Muscle layer of colon (tissue), 2 donors: ENCODE results near the gene IGFBP6.
A peak's percentile ranks its signal among the peaks of the same experiment; 100 is the strongest.

Experiments
- H3K27ac ChIP-seq: one replicate; pipeline ENCODE4 v1.7.0; 2013; ENCODE audit warnings: low read depth, mild to moderate bottlenecking, low read length, moderate library complexity
- H3K27me3 ChIP-seq, 2 donors: one replicate each; pipeline ENCODE4 v1.7.0; 2013; ENCODE audit warnings: low read length in 2 of 2, mild to moderate bottlenecking in 2 of 2; ENCODE audit not compliant: insufficient read depth in 2 of 2, control insufficient read depth in 1 of 2
- H3K36me3 ChIP-seq: one replicate; pipeline ENCODE4 v1.7.0; 2013; ENCODE audit warnings: mild to moderate bottlenecking, low read length; ENCODE audit not compliant: insufficient read depth
- H3K4me1 ChIP-seq: one replicate; pipeline ENCODE4 v1.7.0; 2013; ENCODE audit warnings: mild to moderate bottlenecking, low read length; ENCODE audit not compliant: insufficient read depth
- H3K4me3 ChIP-seq, 2 donors: one replicate each; pipeline ENCODE4 v1.7.0; 2013; ENCODE audit warnings: low read length in 2 of 2, low read depth in 1 of 2, mild to moderate bottlenecking in 1 of 2, moderate library complexity in 1 of 2
- H3K9ac ChIP-seq: one replicate; pipeline ENCODE4 v1.7.0; 2013; ENCODE audit warnings: low read length
- H3K9me3 ChIP-seq: one replicate; pipeline ENCODE4 v1.7.0; 2013; ENCODE audit warnings: mild to moderate bottlenecking, low read length
- donor health status: abdominal sarcoma.
- donor health status: Adenocarcinoma of cecum.

Gene IGFBP6

DNA sequence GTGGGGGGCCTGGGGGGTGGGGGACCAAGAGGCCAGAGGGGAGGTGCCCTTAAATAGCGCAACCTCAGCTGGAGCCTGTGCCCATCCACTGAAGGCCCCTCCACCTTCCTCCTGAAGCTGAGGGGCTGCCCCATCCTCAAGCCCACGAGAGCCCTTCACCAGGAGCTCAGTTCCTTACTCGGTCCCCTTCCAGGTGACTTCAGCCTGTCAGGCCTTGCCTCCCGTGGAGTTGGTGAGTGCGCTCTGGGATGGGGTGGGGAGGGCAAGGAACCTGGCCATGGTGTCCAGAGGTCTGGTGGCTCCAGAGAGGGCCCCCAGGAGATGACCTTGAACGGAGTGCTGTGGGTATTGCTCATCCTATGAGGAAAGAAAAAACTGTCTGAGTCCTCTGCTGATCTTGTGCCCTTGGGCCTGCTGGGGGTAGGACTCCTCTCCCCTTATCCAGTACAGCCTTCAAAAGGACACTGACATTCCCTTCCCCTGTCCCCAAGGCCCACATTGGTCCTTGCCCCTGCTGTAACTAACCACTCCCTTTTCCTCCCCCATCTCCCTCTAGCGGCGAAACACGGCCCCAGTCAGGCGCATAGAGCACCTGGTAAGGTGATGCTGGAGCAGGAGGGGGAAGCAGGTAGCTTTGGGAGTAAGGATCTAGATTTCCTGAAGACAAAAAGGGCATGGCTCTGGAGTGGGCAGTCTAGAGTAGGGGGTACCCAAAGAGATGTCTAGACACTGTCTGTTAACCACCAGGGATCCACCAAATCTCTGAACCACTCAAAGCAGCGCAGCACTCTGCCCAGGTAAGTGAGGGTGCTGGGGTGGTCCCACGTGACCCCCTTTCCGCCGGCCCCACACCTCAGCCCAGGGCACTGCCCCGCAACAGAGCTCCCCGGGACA, 44.0 kb upstream of the IGFBP6 start:
- Histone ChIP-seq H3K27me3 (no peaks in the 10 kb centered on the region), H3K4me3 (peak overlapping the region; percentile 55 to 70), H3K4me1 (peaks cover 60% of the 10 kb centered on the region), H3K36me3 (peaks cover 16% of the 10 kb centered on the region), H3K9ac (peak overlapping the region; percentile 38), H3K9me3 (no peaks in the 10 kb centered on the region), H3K27ac (peak overlapping the region; percentile 88)

DNA sequence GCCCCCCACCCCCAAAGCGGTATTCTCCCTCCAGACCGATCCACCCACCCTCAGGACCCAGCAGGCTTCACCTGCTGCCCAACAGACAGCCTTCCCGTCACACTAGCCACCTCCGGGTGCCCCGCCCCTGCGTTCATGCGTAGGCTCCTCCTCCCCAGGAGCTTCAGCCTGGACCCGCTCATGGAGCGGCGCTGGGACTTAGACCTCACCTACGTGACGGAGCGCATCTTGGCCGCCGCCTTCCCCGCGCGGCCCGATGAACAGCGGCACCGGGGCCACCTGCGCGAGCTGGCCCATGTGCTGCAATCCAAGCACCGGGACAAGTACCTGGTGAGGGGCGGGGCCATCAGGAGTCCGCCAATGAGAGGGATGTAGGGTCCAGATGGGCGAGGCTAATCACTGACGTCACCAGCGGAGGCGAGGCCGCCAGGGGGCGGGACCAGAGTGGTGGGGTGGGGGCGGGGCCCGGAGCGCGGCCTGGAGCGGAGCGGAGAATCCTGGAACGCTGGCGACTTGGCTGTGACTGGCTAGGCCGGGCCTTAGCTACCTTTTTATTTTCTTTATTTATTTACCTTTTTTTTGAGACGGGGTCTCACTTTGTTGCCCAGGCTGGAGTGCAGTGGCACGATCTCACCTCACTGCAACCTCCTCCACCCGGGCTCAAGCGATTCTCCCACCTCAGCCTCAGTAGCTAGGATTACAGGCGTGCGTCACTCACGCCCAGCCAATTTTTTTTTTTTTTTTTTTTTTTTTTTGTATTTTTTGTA, 43.2 kb upstream of the IGFBP6 start:
- H3K4me1 ChIP-seq, result peaks cover 52% of the 10 kb centered on the region
- H3K4me3 ChIP-seq, result peak overlapping the region; percentile 55 to 70
- H3K27me3 ChIP-seq, result no peaks in the 10 kb centered on the region
- no peaks in the 10 kb centered on the region for H3K9me3 ChIP-seq
- peak overlapping the region; percentile 88 for H3K27ac ChIP-seq
- peak overlapping the region; percentile 38 for H3K9ac ChIP-seq
- H3K36me3 ChIP-seq, result peaks cover 16% of the 10 kb centered on the region

DNA sequence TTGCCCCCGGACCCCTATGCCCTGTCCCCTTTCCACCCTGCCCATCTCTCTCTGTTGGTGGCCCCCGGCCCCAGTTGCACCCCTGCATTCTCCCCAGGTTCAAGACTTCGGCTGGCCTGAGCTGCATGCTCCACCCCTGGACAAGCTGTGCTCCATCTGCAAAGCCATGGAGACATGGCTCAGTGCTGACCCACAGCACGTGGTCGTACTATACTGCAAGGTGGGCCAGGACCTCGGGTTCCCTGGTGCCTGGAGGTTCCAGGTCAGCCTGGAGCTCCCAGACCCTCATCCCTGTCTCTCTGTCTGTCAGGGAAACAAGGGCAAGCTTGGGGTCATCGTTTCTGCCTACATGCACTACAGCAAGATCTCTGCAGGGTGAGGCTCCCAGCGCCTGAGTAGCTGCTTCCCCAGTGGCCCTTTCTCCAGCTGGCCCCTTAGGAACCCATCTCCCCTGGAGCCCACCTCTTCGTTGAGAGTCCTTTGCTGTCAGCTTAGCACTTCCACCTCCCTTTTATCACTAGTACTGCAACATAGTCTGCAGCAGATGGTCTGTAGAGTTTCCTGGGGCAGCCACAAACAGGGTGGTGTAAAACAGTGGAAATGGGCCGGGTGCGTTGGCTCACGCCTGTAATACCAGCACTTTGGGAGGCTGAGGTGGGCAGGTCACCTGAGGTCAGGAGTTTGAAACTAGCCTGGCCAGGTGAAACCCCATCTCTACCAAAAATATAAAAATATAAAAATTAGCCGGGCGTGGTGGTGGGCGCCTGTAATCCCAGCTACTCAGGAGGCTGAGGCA, 41.8 kb upstream of the IGFBP6 start:
- no peak overlapping the region for H3K27ac ChIP-seq
- no peaks in the 10 kb centered on the region for H3K27me3 ChIP-seq
- no peak overlapping the region for H3K4me3 ChIP-seq
- H3K9ac ChIP-seq, result no peak overlapping the region
- H3K4me1 ChIP-seq, result peaks cover 40% of the 10 kb centered on the region
- peaks cover 16% of the 10 kb centered on the region for H3K36me3 ChIP-seq
- H3K9me3 ChIP-seq, result no peaks in the 10 kb centered on the region

DNA sequence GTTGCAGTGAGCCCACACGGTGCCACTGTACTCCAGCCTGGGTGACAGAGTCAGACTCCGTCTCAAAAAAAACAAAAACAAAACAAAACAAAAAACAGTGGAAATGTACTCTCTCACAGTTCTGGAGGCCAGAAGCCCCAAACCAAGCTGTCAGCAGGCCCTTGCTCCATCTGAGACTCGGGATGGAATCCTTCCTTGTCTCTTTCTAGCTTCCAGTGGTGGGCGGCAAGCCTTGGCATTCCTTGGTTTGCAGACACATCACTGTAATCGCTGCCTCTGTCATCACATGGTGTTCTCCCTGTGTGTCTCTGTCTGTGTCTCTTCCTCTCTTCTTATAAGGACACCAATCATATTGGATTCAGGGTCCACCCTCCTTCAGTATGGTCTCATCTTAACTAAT, 41.2 kb upstream of the IGFBP6 start:
- H3K9me3 ChIP-seq, result no peaks in the 10 kb centered on the region
- no peak overlapping the region for H3K27ac ChIP-seq
- H3K27me3 ChIP-seq, result no peaks in the 10 kb centered on the region
- no peak overlapping the region for H3K9ac ChIP-seq
- H3K36me3 ChIP-seq, result peaks cover 16% of the 10 kb centered on the region
- H3K4me3 ChIP-seq, result no peak overlapping the region
- H3K4me1 ChIP-seq, result peaks cover 40% of the 10 kb centered on the region

DNA sequence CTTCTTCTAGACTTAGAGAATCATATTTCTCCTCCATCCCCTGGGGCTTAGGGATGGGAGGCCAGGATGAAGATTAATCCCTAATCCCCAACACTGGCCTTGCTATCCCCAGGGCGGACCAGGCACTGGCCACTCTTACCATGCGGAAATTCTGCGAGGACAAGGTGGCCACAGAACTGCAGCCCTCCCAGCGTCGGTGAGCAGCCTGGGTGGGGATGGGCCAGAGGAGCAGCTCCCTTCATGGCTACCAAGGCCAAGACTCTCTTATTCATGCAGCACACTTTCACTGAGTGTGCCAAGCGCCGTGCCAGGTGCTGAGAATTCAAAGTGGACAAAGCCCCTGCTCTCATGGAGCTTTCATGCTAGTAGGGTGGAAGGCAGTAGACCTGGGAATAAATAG, 40.6 kb upstream of the IGFBP6 start:
- Histone ChIP-seq H3K9me3 (no peaks in the 10 kb centered on the region), H3K27ac (no peak overlapping the region), H3K27me3 (no peaks in the 10 kb centered on the region), H3K9ac (no peak overlapping the region), H3K4me1 (peaks cover 40% of the 10 kb centered on the region), H3K4me3 (no peak overlapping the region), H3K36me3 (peaks cover 16% of the 10 kb centered on the region)

DNA sequence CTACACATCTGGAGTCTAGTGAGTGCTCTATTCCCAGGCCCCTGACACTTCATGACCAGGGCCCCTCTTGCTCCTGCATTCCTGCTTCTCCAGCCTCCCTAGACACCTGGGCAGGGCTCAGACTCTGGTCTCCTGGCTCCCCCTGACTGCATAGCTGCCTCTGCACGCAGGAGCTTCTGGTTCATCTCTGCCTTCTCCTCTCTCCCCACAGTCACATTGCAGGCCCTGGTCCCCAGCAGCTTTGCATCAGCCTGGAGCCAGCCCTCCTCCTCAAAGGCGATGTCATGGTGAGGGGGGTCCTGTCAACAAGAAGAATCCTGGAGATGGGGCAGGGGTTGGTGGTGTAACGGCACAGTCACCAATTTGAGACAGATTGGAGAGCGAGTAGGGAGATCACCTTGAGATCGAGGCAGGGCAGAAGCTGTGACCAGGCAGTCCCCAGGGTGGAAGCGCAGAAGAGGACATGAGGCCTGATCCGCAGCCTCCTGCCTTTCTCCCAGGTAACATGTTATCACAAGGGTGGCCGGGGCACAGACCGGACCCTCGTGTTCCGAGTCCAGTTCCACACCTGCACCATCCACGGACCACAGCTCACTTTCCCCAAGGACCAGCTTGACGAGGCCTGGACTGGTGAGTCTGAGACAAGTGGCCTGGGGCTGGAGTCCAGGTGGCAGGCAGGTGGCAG, 39.5 kb upstream of the IGFBP6 start:
- Histone ChIP-seq H3K9ac (no peak overlapping the region), H3K36me3 (peaks cover 23% of the 10 kb centered on the region), H3K27ac (no peak overlapping the region), H3K4me3 (no peak overlapping the region), H3K27me3 (no peaks in the 10 kb centered on the region), H3K4me1 (peaks cover 40% of the 10 kb centered on the region), H3K9me3 (no peaks in the 10 kb centered on the region)

DNA sequence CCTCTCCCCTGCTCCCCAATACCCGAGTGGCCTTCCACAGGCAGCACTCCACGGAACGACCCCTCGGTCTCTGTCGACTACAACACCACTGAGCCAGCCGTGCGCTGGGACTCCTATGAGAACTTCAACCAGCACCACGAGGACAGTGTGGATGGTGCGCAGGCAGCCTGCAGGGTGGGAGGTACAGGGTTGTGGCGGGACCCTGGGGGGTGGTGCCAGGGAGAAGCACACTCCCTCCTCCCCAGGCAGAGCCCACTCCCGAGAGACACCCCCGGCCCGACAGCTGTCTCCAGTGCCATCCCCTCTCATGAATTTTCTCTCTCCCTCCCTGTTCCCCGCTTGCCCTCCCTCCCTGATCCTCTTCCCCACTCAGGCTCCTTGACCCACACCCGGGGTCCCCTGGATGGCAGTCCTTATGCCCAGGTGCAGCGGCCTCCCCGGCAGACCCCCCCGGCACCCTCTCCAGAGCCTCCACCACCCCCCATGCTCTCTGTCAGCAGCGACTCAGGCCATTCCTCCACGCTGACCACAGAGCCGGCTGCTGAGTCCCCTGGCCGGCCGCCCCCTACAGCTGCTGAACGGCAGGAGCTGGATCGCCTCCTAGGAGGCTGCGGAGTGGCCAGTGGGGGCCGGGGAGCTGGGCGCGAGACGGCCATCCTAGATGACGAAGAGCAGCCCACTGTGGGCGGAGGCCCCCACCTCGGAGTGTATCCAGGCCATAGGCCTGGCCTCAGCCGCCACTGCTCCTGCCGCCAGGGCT, 38.6 kb upstream of the IGFBP6 start:
- H3K27ac ChIP-seq, result no peak overlapping the region

DNA sequence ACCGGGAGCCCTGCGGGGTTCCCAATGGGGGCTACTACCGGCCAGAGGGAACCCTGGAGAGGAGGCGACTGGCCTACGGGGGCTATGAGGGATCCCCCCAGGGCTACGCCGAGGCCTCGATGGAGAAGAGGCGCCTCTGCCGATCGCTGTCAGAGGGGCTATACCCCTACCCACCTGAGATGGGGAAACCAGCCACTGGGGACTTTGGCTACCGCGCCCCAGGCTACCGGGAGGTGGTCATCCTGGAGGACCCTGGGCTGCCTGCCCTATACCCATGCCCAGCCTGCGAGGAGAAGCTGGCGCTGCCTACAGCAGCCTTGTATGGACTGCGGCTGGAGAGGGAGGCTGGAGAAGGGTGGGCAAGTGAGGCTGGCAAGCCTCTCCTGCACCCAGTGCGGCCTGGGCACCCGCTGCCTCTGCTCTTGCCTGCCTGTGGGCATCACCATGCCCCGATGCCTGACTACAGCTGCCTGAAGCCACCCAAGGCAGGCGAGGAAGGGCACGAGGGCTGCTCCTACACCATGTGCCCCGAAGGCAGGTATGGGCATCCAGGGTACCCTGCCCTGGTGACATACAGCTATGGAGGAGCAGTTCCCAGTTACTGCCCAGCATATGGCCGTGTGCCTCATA, 37.9 kb upstream of the IGFBP6 start:
- Histone ChIP-seq H3K9ac (no peak overlapping the region), H3K36me3 (peaks cover 26% of the 10 kb centered on the region), H3K9me3 (no peaks in the 10 kb centered on the region), H3K4me1 (peaks cover 39% of the 10 kb centered on the region), H3K27me3 (no peaks in the 10 kb centered on the region), H3K27ac (no peak overlapping the region), H3K4me3 (no peak overlapping the region)

More for the DNA sequence above, 38.6 kb upstream of the IGFBP6 start:
- Histone ChIP-seq H3K4me3 (no peak overlapping the region), H3K36me3 (peaks cover 22% of the 10 kb centered on the region), H3K27me3 (no peaks in the 10 kb centered on the region), H3K4me1 (peaks cover 39% of the 10 kb centered on the region), H3K9me3 (no peaks in the 10 kb centered on the region), H3K9ac (no peak overlapping the region)

DNA sequence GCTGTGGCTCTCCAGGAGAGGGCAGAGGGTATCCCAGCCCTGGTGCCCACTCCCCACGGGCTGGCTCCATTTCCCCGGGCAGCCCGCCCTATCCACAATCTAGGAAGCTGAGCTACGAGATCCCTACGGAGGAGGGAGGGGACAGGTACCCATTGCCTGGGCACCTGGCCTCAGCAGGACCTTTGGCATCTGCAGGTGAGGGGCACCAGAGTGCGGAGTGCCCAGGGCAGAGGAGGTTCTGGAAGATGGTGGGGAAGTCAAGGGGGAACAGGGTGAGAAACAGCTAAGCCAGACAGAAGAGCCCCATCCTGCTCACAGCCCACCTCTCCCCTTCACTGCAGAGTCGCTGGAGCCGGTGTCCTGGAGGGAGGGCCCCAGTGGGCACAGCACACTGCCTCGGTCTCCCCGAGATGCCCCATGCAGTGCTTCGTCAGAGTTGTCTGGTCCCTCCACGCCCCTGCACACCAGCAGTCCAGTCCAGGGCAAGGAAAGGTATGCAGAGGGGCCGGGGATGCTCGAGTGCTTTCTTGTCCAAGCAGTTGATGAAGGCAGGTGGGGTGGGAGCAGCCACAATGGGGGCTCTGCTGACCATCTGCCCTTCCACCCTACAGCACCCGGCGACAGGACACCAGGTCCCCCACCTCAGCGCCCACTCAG, 37.3 kb upstream of the IGFBP6 start:
- peaks cover 34% of the 10 kb centered on the region for H3K4me1 ChIP-seq
- no peak overlapping the region for H3K9ac ChIP-seq
- no peak overlapping the region for H3K27ac ChIP-seq
- no peaks in the 10 kb centered on the region for H3K27me3 ChIP-seq
- H3K4me3 ChIP-seq, result no peak overlapping the region
- H3K9me3 ChIP-seq, result no peaks in the 10 kb centered on the region
- peaks cover 32% of the 10 kb centered on the region for H3K36me3 ChIP-seq
